MCF 10A (cell line): Measurements from ENCODE around the gene EDN3. TPM values are rescaled to one million over a fixed set of nuclear protein-coding genes. Genes with fewer than 3 reads are reported as not detected.
A peak's percentile ranks its signal among the peaks of the same experiment; 100 is the strongest.

Experiments used
- BruUV-seq: library from RNA; stranded (reverse); fragments of 400-500 nt; replicated peaks from 2 replicates; lab custom pipeline; 2021; lab: Mats Ljungman, UMichigan
- CTCF ChIA-PET: fragments of 300-600 bp; sonication (Branson Sonifier 250); formaldehyde crosslinking; extraction: SDS; loops from one replicate; lab custom pipeline; 2021; ENCODE audit warnings: antibody characterized with exemption, inconsistent platforms; lab: Yijun Ruan, JAX
- POLR2A ChIA-PET: fragments of 300-600, 350-650 bp; sonication (Branson Sonifier 250); formaldehyde crosslinking; extraction: SDS; loops from one replicate; lab custom pipeline; 2020; ENCODE audit warnings: antibody characterized with exemption, inconsistent platforms; lab: Yijun Ruan, JAX
- DNase-seq: peaks from one replicate; pipeline ENCODE4 v3.0.0-alpha.2; 2018; ENCODE audit not compliant: unreplicated experiment
- H3K27ac Mint-ChIP-seq: one replicate; pipeline ENCODE4 v1.8.0; 2022; ENCODE audit warnings: mild to moderate bottlenecking, low read depth, mixed read lengths; ENCODE audit not compliant: unreplicated experiment
- H3K27me3 Mint-ChIP-seq: one replicate; pipeline ENCODE4 v1.8.0; 2022; ENCODE audit warnings: mixed read lengths; ENCODE audit not compliant: insufficient read depth, unreplicated experiment
- H3K36me3 Mint-ChIP-seq: one replicate; pipeline ENCODE4 v1.8.0; 2022; ENCODE audit warnings: mild to moderate bottlenecking, moderate library complexity, mixed read lengths; ENCODE audit not compliant: insufficient read depth, unreplicated experiment
- H3K4me1 Mint-ChIP-seq: one replicate; pipeline ENCODE4 v1.8.0; 2022; ENCODE audit warnings: mixed read lengths; ENCODE audit not compliant: insufficient read depth, unreplicated experiment
- H3K4me3 Mint-ChIP-seq: one replicate; pipeline ENCODE4 v1.8.0; 2022; ENCODE audit warnings: mild to moderate bottlenecking, moderate library complexity, mixed read lengths; ENCODE audit not compliant: unreplicated experiment
- H3K9me3 Mint-ChIP-seq: one replicate; pipeline ENCODE4 v1.8.0; 2022; ENCODE audit warnings: mixed read lengths; ENCODE audit not compliant: unreplicated experiment
- CTCF ChIP-seq: fragments of 200-600 bp; IDR thresholded peaks from one replicate; pipeline ENCODE4 v1.8.0; 2022; ENCODE audit warnings: antibody characterized with exemption, mild to moderate bottlenecking; ENCODE audit not compliant: unreplicated experiment
- intact Hi-C: fragments of 100-400 bp; cut with micrococcal nuclease; formaldehyde crosslinking; loops from 2 replicates; pipeline ENCODE4 v1.14.1; 2022
- total RNA-seq: library from RNA; stranded (reverse); gene quantifications from 2 replicates; pipeline ENCODE4 v1.2.3, GENCODE V29; 2022

EDN3 gene
- total RNA-seq, 1 experiment from 2014 or later = not detected

- CTCF ChIA-PET = interaction anchor here (0.6 kb wide), 2 partner anchors 154 to 200 kb away, joined by 3 read pairs; no protein-coding TSS in a partner anchor
- POLR2A ChIA-PET = no interaction called here
- H3K4me1 Mint-ChIP-seq = no peaks in the 10 kb centered on the region
- no peak for TF ChIP-seq CTCF
- no peaks in the 10 kb centered on the region for H3K9me3 Mint-ChIP-seq
- H3K27ac Mint-ChIP-seq = no peak overlapping the region
- BruUV-seq = no TSS peak
- intact Hi-C loops = no loop called here
- H3K36me3 Mint-ChIP-seq = no peaks in the 10 kb centered on the region
- no peak for DNase-seq
- no peak overlapping the region for H3K4me3 Mint-ChIP-seq
- H3K27me3 Mint-ChIP-seq = peaks cover 91% of the 10 kb centered on the region
Observed at GRCh38 chr20:59276938-59277337, 23.5 kb upstream of the EDN3 start.

GRCh38 chr20:59284470-59284869 lies 15.9 kb upstream of the EDN3 start:
- no TSS peak for BruUV-seq
- intact Hi-C loops = no loop called here
- Mint-ChIP-seq H3K36me3 (no peaks in the 10 kb centered on the region), H3K9me3 (no peaks in the 10 kb centered on the region), H3K4me1 (no peaks in the 10 kb centered on the region), H3K27ac (no peak overlapping the region), H3K27me3 (peaks cover 74% of the 10 kb centered on the region), H3K4me3 (no peak overlapping the region)
- DNase-seq = no peak
- ChIA-PET POLR2A (no interaction called here), CTCF (interaction anchor here (0.6 kb wide), 1 partner anchor 241 kb away, joined by 3 read pairs; no protein-coding TSS in a partner anchor)
- TF ChIP-seq CTCF = no peak

- Mint-ChIP-seq H3K4me1 (no peaks in the 10 kb centered on the region), H3K4me3 (no peak overlapping the region), H3K27me3 (peaks cover 55% of the 10 kb centered on the region), H3K9me3 (no peaks in the 10 kb centered on the region), H3K27ac (no peak overlapping the region), H3K36me3 (no peaks in the 10 kb centered on the region)
- intact Hi-C loops = no loop called here
- POLR2A ChIA-PET = no interaction called here
- TF ChIP-seq CTCF = no peak
- DNase-seq = no peak
- no TSS peak for BruUV-seq
- CTCF ChIA-PET = interaction anchor here (0.5 to 1.7 kb wide), 3 partner anchors 153 to 338 kb away, joined by 3 to 5 read pairs (median 5); no protein-coding TSS in a partner anchor
Observed at GRCh38 chr20:59289994-59290393, 10.4 kb upstream of the EDN3 start.

- DNase-seq = peak; percentile 10
- CTCF ChIA-PET = interaction anchor here (0.6 kb wide), 1 partner anchor 235 kb away, joined by 3 read pairs; no protein-coding TSS in a partner anchor
- intact Hi-C loops = no loop called here
- Mint-ChIP-seq H3K27ac (no peak overlapping the region), H3K4me1 (no peaks in the 10 kb centered on the region), H3K36me3 (no peaks in the 10 kb centered on the region), H3K27me3 (peaks cover 71% of the 10 kb centered on the region), H3K9me3 (no peaks in the 10 kb centered on the region), H3K4me3 (no peak overlapping the region)
- BruUV-seq = no TSS peak
- TF ChIP-seq CTCF = no peak
- POLR2A ChIA-PET = no interaction called here
Observed at GRCh38 chr20:59291740-59292383, 8.5 kb upstream of the EDN3 start.
